Measurements from ENCODE around the gene CPLX3.

CPLX3 gene

DNA sequence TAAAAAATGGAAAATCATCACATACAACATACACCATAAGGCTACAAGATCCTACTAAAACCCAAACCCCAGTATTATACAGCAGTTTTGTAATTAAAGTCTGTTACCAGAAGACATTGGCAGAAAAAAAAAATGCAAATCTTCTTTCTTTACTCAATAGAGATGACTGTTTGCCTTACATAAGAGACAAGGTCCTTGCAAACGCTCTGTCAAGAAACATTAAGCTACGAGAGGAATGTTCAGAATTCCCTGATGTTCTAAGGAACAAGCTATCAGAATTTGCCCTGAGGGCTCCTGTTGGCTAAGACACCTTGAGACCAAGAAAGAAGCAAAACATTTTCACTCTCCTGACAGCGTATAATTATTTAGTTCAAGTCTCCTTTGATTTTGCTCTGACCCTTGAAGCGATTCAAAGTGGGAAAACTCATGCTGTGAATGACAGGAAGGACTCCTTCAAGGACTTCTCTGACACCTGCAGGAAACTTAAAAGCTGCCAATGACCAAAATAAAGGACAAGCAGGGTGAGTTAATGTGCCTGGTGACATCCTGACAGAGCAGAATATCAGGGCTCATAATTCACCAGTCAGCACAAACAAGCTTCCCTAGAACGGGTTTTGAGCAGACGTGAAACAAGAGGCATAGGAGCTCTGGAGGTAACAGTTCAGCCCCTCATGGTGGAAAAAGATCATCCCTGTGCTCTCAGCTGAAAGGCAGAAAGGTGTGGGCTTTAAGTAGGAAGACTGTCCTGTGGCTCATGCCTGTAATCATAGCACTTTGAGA is 44.2 kb downstream of the CPLX3 start:
- Histone ChIP-seq H3K9me2 (ENCODE audit: low read depth, low read length) (no peaks in the 10 kb centered on the region), H2AFZ (ENCODE audit: low read length) (no peak overlapping the region), H3K27me3 (ENCODE audit: insufficient read depth, low read length) (no peaks in the 10 kb centered on the region), H3K9me3 (ENCODE audit: low read length) (peaks cover 9% of the 10 kb centered on the region), H4K20me1 (ENCODE audit: insufficient read depth, low read length) (no peaks in the 10 kb centered on the region), H3K36me3 (ENCODE audit: insufficient read depth, low read length) (peaks cover 31% of the 10 kb centered on the region), H3K27ac (ENCODE audit: low read depth, low read length, poor library complexity, severe bottlenecking) (peak overlapping the region; percentile 77), H3K4me3 (ENCODE audit: low read depth, low read length, poor library complexity, severe bottlenecking) (peak overlapping the region; percentile 39), H3K4me1 (ENCODE audit: insufficient read depth, low read length, severe bottlenecking) (peaks cover 40% of the 10 kb centered on the region), H3K79me2 (ENCODE audit: insufficient read depth, low read length) (peaks cover 40% of the 10 kb centered on the region), H3K9ac (ENCODE audit: low read length) (peak overlapping the region; percentile 34; the same call in 1 of the 2 replicates), H3F3A (ENCODE audit: insufficient read depth, low read length) (no peaks in the 10 kb centered on the region), H3K4me2 (ENCODE audit: low read length) (peak overlapping the region; percentile 54)
- TF ChIP-seq, protein P1, sequence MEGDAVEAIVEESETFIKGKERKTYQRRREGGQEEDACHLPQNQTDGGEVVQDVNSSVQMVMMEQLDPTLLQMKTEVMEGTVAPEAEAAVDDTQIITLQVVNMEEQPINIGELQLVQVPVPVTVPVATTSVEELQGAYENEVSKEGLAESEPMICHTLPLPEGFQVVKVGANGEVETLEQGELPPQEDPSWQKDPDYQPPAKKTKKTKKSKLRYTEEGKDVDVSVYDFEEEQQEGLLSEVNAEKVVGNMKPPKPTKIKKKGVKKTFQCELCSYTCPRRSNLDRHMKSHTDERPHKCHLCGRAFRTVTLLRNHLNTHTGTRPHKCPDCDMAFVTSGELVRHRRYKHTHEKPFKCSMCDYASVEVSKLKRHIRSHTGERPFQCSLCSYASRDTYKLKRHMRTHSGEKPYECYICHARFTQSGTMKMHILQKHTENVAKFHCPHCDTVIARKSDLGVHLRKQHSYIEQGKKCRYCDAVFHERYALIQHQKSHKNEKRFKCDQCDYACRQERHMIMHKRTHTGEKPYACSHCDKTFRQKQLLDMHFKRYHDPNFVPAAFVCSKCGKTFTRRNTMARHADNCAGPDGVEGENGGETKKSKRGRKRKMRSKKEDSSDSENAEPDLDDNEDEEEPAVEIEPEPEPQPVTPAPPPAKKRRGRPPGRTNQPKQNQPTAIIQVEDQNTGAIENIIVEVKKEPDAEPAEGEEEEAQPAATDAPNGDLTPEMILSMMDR (IDR thresholded peaks at IDR 0.05; ENCODE audit: low read length), result no peak
- no peak for TF ChIP-seq EZH2 (IDR thresholded peaks at IDR 0.05; ENCODE audit: borderline replicate concordance, low read length)

DNA sequence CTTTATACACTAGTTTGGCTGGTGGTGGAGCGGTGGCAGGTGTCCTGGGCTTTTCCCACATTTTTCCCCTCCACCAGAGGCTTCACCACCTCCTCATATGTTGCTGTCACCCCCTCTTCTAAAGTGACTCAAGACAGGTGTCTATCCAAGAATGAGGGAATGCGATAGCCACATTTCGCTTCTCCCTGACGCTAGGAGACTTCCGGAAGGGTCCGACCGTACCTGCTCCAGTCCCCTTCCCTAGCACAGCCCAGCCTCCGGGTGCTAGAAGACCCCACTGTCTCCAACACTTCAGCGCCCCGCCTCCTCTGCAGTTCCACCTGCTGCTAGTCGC is 46.2 kb downstream of the CPLX3 start:
- H3K79me2 ChIP-seq (ENCODE audit: insufficient read depth, low read length), result peaks cover 32% of the 10 kb centered on the region
- peaks cover 7% of the 10 kb centered on the region for H3K9me3 ChIP-seq (ENCODE audit: low read length)
- H3K36me3 ChIP-seq (ENCODE audit: insufficient read depth, low read length), result peaks cover 23% of the 10 kb centered on the region
- H3K4me3 ChIP-seq (ENCODE audit: low read depth, low read length, poor library complexity, severe bottlenecking), result peak overlapping the region; percentile 97
- H3K4me1 ChIP-seq (ENCODE audit: insufficient read depth, low read length, severe bottlenecking), result peaks cover 40% of the 10 kb centered on the region
- peak overlapping the region; percentile 61 for H3K9ac ChIP-seq (ENCODE audit: low read length)
- no peaks in the 10 kb centered on the region for H3K27me3 ChIP-seq (ENCODE audit: insufficient read depth, low read length)
- peak overlapping the region; percentile 47 for H3K27ac ChIP-seq (ENCODE audit: low read depth, low read length, poor library complexity, severe bottlenecking)
- H2AFZ ChIP-seq (ENCODE audit: low read length), result no peak overlapping the region
- TF ChIP-seq, protein P1 (IDR thresholded peaks at IDR 0.05; ENCODE audit: low read length), result no peak
- no peak for TF ChIP-seq EZH2 (IDR thresholded peaks at IDR 0.05; ENCODE audit: borderline replicate concordance, low read length)
- no peaks in the 10 kb centered on the region for H3F3A ChIP-seq (ENCODE audit: insufficient read depth, low read length)
- H4K20me1 ChIP-seq (ENCODE audit: insufficient read depth, low read length), result no peaks in the 10 kb centered on the region
- H3K9me2 ChIP-seq (ENCODE audit: low read depth, low read length), result no peaks in the 10 kb centered on the region
- peak overlapping the region; percentile 100 for H3K4me2 ChIP-seq (ENCODE audit: low read length)

DNA sequence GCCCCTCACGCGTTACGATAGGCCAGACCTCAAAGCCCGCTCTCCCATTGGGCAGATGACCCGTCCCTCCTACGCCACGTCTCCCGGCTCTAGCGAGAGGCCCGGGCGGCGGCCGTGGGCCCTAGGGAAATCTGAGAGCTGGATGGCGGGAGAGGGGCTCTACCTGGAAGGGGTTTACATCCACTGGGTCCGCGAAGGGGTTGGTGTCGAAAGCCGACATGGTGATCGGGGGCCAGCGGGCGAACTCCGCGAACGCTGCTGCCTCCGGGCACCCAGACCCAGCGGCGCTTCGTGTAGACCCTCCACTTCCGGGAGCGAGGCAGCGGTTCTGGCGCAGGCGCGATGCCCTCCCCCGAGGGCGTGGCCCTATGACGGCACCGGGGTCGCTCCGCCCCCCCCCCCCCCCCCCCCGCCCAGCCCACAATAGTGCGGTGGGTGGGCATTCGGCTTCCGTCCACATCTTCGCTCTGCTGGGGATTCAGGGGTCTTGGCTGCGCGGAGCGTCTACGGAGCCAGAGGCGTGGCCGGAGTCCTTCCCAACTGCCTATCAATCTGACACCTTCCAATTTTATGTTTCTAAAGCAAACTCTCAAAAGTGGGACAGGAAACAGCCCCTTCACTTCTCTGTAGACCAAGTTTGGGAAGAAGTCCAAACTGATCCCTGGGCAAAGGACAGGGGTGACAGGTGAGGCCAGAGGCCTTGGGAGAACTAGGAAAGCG is 46.8 kb downstream of the CPLX3 start, which contains the start of gene SCAMP2:
TSS of gene SCAMP2 (minus strand) at position 330 of the 720 bp plus-strand sequence. CDS start at position 220, 110 bp downstream.
- Histone ChIP-seq H3K9me3 (ENCODE audit: low read length) (peaks cover 2% of the 10 kb centered on the region), H3K9me2 (ENCODE audit: low read depth, low read length) (no peaks in the 10 kb centered on the region), H3K27ac (ENCODE audit: low read depth, low read length, poor library complexity, severe bottlenecking) (peak within 1 kb of the TSS; percentile 47), H3K27me3 (ENCODE audit: insufficient read depth, low read length) (no peaks in the 10 kb centered on the region), H3K4me1 (ENCODE audit: insufficient read depth, low read length, severe bottlenecking) (peaks cover 40% of the 10 kb centered on the region), H3K4me3 (ENCODE audit: low read depth, low read length, poor library complexity, severe bottlenecking) (peak within 1 kb of the TSS; percentile 97), H2AFZ (ENCODE audit: low read length) (peak within 1 kb of the TSS; percentile 84; the same call in 1 of the 2 replicates), H3K9ac (ENCODE audit: low read length) (peak within 1 kb of the TSS; percentile 72), H4K20me1 (ENCODE audit: insufficient read depth, low read length) (no peaks in the 10 kb centered on the region), H3K4me2 (ENCODE audit: low read length) (peak within 1 kb of the TSS; percentile 100), H3K36me3 (ENCODE audit: insufficient read depth, low read length) (peaks cover 18% of the 10 kb centered on the region), H3K79me2 (ENCODE audit: insufficient read depth, low read length) (peaks cover 27% of the 10 kb centered on the region), H3F3A (ENCODE audit: insufficient read depth, low read length) (no peaks in the 10 kb centered on the region)
- TF ChIP-seq, protein P1 (IDR thresholded peaks at IDR 0.05; ENCODE audit: low read length), result no peak
- TF ChIP-seq EZH2 (IDR thresholded peaks at IDR 0.05; ENCODE audit: borderline replicate concordance, low read length), result no peak

All from OCI-LY1 (cell line).